ENCODE results near the gene H1-8.

H1-8 gene

DNA sequence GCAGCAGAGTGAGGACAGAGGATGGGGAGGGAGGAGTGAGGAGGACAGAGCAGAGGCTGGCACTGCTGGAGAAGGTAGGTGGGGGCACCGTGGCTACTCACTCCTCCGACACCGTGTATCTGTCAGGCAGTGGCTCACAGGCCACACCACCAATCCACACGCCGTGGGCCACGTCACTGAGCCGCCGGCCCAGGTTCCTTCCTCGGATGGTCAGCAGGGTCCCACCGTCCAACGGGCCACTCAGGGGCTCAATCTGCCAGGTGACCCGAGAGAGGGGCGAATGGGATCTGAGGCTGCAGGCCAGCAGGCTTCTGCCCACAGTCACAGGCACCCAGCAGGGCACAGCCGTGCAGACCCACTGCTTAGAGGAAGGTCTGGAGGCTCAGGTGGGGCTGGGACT lies 30.5 kb downstream of the H1-8 start:
- no peak for DNase-seq (ENCODE audit: low read depth in 2 of 2)

DNA sequence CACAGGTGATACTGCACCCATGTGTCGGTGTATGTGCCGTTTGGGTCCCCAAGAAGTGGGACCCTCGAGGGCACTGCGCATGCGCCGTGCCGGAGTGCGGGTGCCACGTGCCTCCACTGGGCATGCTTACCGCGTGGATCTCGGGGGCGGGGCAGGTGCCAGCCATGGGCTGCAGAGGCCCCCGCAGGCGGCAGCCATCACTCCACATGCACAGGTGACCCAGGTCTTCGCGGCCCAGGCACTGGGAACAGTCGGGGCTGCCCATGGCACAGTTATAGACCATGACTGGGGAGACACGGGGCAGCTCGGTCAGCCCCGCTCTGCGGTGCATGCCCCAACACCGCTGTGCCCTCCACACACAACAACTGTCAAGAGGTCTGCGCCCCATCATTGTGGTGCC lies 31.2 kb downstream of the H1-8 start:
- DNase-seq (ENCODE audit: low read depth in 2 of 2) = no peak

- DNase-seq (ENCODE audit: low read depth in 2 of 2) = no peak
These were observed 32.4 kb downstream of the H1-8 start for GRCh38 chr3:129575233-129575996.

GRCh38 chr3:129575997-129576384 lies 33.0 kb downstream of the H1-8 start:
- DNase-seq (ENCODE audit: low read depth in 2 of 2) = no peak

GRCh38 chr3:129576514-129577352 lies 33.8 kb downstream of the H1-8 start:
- DNase-seq (ENCODE audit: low read depth in 2 of 2) = peak; percentile 21 to 23

DNA sequence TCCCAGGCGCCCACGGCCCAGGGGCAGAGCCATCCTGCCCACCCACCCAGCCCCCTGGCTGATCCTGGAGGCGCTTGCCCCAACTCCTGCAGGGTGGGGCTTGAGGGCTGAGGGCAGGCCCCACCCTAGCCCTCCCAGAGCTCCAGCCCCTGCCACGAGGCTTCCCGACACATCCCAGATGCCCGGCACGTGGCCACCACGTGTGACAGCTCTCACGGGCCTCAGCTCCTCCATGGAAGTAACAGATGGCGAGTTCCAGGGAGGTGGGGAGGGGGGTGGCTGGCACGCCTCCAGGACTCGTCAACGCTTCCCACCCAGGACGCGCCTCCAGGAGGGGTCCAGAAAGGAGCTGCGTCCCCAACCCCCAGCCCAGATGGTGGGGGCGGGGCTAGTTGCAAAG lies 34.4 kb downstream of the H1-8 start:
- DNase-seq (ENCODE audit: low read depth in 2 of 2) = no peak

DNA sequence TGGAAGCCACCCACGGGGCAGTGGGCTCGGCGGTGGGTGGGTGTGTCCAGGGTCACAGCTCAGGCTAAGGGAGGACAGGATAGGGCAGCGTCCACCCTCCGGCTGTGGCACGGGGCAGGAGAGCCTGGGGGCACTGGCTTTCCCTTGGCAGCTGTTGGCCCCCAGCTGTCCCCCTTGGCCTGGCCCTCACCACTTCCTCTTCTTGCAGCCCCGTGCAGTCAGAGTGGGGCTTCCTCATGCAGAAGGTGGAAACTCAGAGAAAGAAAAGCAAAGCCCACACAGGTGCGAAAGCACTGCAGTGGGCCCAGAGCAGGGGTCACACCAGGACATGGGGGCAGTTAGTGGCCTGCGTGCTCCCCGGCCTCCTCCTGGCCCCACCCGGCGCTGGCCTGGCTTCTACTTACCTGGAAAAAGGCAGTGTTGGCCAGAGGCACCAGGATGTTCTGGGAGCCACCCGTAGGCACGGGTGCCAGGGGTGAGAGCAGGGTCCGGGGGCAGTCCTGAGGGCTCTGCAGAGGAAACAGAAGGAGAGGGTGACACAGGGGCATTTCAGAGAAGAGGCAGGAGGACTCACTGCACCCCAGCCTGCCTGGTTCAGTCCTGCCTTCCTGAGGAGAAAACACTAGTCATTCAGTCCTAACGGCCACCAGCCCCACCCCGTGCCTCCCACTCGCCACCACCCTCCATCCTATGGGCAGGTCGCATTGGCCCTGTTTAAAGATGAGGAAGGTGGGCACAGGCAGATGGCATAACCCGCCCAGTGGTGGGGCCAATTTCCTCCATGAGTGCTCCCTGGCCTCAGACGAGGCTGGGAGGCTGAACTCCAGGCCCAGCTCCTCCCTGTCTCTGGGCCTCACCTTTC lies 35.2 kb downstream of the H1-8 start:
- no peak for DNase-seq (ENCODE audit: low read depth in 2 of 2)

- no peak for DNase-seq (ENCODE audit: low read depth in 2 of 2)
These were observed 37.0 kb downstream of the H1-8 start for GRCh38 chr3:129579991-129580390.

- no peak for DNase-seq (ENCODE audit: low read depth in 2 of 2)
These were observed 38.6 kb downstream of the H1-8 start for GRCh38 chr3:129581623-129582022.

DNA sequence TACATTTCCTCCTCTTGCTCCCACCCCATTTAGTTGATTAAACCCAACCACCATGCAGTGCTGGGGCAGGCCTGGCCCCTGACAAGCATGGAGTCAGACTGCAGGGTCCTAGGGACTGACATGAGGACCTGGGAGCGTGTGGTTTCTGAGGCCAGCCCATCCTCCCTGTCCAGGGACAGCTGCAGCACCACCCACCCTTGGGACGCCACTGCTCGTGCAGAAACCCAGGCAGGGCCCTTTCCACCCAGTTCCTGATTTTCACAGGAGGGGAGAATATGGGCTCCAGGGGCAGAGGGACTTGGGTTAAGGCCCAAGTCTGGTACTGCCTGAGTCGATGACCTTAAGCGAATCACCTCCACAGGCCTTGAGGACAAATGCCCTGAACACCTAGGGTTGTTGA lies 39.8 kb downstream of the H1-8 start:
- no peak for DNase-seq (ENCODE audit: low read depth in 2 of 2)

DNA sequence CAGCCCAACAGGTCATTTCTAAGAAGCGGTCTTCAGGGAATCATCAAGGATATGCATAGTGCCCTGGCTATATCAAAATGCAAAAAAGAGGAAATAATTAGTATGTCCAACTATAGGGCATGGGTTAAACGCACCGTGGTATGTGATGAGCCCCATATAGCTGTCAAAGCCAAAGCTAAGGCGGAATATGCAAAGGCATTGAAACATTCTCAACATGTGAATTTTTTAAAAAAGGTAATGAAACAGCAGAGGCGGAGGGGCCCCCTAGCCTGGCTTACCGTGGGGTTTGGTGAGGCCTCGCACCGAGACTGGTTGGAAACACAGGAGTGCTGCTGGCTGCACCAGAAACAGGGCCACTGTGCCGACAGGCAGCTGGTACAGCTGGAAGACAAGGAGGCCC lies 40.3 kb downstream of the H1-8 start:
- no peak for DNase-seq (ENCODE audit: low read depth in 2 of 2)

DNA sequence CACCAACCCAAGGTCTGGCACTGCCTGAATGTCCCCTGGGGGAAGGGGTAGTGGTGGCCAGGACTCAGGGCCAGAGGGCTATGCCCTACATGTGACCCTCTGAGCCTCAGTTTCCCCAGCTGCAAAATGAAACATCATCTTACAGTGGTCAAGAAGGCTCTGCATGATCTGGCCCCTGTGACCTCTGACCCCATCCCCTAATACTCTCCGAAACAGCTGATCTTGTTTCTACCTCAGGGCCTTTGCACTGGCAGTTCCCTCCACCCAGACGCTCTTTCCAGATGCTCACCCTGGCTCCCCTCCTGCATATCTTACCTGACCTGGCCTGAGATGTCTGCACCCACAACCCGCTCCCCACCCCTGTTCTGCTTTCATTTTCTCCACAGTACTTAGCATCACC lies 41.7 kb downstream of the H1-8 start:
- DNase-seq (ENCODE audit: low read depth in 2 of 2) = no peak

DNA sequence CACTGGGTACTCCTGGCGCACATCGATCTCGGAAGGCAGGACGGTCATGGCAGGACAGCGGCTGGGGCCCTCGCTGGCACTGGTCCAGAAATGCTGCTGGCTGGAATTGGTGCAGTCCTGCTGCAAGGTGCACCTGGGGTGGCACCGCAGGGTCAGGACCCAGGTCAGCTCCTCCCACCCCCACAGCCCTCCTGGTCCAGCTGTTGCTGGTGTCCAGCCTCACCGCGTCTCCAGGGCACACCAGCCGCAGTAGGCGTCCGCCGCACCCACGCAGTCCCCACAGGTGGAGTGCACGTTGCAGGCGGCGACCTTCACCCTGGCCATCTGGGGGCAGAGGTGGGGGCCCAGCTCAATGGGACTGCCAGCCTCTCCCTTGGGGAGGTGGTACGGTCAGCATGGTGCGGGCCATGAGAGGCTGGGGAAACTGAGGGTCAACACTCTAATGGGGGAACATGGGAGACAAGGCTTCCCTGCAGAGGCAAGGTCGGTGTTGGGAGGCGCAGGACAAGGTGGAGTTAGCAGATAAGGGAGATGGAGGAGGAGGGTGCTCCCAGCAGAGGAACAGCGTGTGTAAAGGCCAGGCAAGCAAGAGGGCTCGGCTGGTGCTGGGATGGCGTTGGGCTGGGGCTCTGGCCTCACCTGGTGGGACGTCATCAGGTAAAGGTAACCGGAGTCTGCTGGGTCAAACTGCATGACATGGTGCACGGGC lies 43.1 kb downstream of the H1-8 start:
- DNase-seq (ENCODE audit: low read depth in 2 of 2) = no peak

GRCh38 chr3:129586746-129587430 lies 43.9 kb downstream of the H1-8 start:
- no peak for DNase-seq (ENCODE audit: low read depth in 2 of 2)

DNA sequence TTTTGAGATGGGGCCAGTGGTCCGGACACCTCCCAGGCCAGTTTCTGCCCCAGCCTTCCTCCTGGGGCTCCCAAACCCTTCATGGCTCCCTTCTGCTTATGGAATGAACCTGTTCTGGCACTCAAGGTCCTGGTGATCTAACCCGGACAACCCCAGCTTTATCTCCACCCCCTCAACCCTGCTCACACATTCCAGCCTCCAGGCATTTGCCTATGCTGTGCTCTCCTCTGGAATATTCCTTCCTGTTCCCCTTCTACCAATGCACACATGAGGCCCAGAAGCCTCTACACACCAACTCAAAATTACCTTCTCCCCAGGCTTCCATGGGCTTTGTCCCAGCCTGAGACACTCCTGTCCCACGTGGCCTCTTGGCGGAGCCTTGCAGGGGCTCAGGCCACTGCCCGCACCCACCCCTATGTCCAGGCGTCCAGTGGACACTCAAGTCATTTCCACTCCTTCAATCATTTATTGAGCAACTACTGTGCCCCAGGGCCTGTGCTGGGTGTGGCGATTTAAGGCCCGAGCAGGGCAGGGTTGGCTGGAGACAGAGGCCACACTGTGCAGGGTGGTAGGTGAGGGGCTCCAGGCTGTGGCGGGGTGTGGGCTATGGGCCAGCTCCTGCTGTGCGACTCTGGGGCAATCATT lies 44.7 kb downstream of the H1-8 start:
- DNase-seq (ENCODE audit: low read depth in 2 of 2) = no peak

GRCh38 chr3:129590215-129590614 lies 47.2 kb downstream of the H1-8 start:
- DNase-seq (ENCODE audit: low read depth in 2 of 2) = no peak

GRCh38 chr3:129591932-129592331 lies 49.0 kb downstream of the H1-8 start:
- no peak for DNase-seq (ENCODE audit: low read depth in 2 of 2)

DNA sequence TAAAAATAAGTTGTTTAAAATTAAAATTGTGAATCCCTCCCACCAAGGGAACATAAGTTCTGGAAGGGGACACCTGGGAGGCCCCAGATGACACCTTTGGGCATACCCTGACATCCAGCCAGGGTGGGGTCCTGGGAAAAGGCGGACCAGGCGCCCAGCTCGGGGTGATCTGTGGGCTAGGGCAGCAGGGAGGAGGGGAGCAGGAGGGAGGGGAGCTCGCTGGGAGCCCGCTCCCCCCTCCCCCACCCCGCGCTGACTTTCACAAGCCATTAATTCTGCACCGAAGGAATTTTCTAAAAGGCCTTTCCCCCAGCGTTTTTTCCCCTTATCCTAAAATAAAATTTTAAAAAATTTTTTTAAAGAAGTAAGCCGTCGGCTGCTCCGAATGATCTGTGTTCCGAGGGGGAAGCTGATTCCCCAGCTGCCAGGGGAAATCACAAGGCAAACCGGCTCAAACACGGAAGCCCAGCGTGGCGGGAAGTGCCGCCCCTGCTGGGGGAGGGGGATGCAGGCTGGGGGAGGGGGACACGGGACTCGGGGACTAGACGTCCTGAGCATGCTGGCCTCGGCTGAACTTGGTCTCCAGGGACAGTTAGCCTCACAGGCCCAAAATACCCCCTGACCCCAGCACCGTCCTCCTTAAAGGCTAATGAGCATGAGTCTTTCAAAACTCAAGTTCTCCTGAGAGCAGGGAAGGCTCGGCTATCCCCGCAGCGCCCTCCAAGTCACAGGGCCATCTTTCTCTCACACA lies 49.6 kb downstream of the H1-8 start:
- DNase-seq (ENCODE audit: low read depth in 2 of 2) = no peak

DNA sequence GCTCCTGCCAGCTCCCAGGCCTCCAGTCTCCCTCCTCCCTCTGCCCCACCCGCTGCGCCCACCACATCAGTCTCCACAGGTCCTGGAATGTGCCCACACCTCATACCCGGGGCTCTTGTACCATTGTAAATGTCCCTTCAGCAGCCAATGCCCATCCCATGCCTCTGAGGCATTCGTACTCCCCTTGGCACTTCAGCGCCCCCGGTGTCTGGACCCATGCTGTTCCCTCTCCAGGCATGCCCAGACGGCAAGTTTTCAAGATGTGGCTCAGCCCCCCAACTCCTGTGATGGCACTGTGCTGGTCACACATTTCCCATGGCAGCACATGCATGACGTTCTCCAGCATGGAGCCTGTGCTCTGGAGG lies 50.2 kb downstream of the H1-8 start:
- DNase-seq (ENCODE audit: low read depth in 2 of 2) = no peak

Data from stimulated activated CD8-positive, alpha-beta memory T cell treated with anti-CD3 and anti-CD28 coated beads, Interleukin-15, amount 100 ng/mL, for 48 hours (primary cell).